Measurements from ENCODE around the gene CFAP53. TPM values are rescaled to one million over a fixed set of nuclear protein-coding genes. Genes with fewer than 3 reads are reported as not detected.
"Not testable (repeated sequence)": the region's sequence is repeated elsewhere in the genome, so short reads cannot be mapped to it uniquely, and the experiment has no call there.

Gene CFAP53
- total RNA-seq, 1 donor from 2014 or later: 0.63 TPM

DNA sequence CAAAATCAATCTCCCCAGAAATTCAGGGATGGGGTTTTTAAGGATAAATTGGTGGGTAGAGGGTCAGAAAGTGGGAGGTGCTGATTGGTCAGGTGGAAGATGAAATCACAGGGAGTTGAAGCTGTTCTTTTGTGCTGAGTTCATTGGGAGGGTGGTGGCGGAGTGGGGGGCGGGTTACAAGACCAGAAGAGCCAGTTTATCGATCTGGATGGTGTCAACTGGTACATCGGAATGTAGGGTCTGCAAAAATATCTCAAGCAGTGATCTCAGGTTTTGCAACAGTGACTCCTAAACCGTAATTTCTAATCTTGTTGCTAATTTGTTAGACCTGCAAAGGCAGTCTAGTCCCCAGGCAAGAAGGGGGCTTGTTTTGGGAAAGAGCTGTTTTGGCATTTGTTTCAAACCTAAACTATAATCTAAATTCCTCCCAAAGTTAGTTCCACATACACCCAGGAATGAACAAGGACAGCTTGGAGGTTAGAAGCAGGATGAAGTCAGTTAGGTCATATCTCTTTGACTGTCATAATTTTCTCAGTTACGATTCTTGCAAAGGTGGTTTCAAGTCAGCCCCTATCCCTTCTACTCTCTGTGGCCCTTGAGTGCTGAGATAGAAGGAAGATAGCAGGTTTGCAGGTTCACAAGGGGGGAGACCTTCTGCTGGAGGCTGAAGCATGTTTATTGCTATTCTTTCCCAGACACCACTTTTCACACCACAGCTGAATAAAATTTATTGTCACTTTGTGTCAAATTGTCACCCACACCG lies 33.5 kb upstream of the CFAP53 start:
- intact Hi-C loops (cut with micrococcal nuclease): no loop called here
- Mint-ChIP-seq H3K4me1 (peaks cover 8% of the 10 kb centered on the region), H3K36me3 (ENCODE audit: low read depth) (no peaks in the 10 kb centered on the region), H3K4me3 (no peak overlapping the region), H3K27me3 (peaks cover 57% of the 10 kb centered on the region), H3K9me3 (peaks cover under 1% of the 10 kb centered on the region), H3K27ac (no peak overlapping the region)
- peak; percentile 48 for DNase-seq

DNA sequence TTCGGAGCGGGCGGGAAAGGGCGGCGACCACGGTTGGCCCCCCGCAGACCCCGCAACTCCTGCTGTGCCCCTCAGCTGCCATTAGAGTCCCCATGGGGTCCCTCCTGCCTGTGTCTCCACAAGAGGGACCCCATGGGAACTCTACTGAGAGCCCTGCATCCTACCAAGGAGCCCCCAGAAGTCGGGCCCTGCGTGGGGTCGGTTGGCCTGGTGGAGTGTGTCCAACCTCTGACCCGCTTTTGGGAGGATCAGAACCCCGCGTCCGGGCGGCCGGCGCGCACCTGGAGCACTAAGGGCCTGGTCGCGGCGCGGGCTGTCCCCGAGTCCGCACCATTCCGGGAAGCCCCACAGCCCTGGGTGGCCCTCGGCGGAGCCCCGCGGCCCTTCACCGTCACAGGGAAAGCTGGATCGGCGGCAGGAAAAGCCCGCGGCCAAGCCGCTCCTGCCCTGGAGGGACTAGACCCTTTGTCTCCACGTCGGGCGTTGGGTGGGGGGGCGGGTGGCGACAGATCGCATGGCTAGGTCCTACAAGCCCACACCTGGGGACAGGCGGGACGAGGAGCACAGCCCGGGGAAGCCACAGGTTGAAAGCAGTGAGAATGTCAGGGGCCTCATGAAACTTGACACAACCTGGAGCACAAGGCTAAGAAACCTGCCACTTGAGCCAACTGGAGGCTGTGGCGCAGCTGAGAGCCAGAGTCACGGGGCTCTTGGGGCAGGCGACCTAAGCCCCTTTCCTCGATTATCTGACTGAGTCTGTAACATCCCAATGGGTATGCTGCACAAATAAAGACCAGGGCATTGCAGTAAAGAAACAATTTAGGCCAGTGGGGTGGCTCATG lies 32.4 kb upstream of the CFAP53 start:
- Mint-ChIP-seq H3K27me3 (peaks cover 49% of the 10 kb centered on the region), H3K9me3 (peaks cover 4% of the 10 kb centered on the region), H3K4me3 (peak overlapping the region; percentile 80), H3K4me1 (peaks cover 8% of the 10 kb centered on the region), H3K27ac (no peak overlapping the region), H3K36me3 (ENCODE audit: low read depth) (no peaks in the 10 kb centered on the region)
- peak; percentile 54 for DNase-seq
- intact Hi-C loops (cut with micrococcal nuclease): loop anchor here (1.0 kb wide), 2 partner anchors 10 to 17 kb away; partner anchors contain the start of gene MBD1

- peaks cover 42% of the 10 kb centered on the region for H3K27me3 Mint-ChIP-seq
- peak overlapping the region; percentile 80 for H3K4me3 Mint-ChIP-seq
- intact Hi-C loops (cut with micrococcal nuclease): loop anchor here (1.0 kb wide), 2 partner anchors 10 to 17 kb away; partner anchors contain the start of gene MBD1
- peaks cover 8% of the 10 kb centered on the region for H3K4me1 Mint-ChIP-seq
- no peaks in the 10 kb centered on the region for H3K36me3 Mint-ChIP-seq (ENCODE audit: low read depth)
- H3K27ac Mint-ChIP-seq: no peak overlapping the region
- peak; percentile 92 for DNase-seq
- peaks cover 4% of the 10 kb centered on the region for H3K9me3 Mint-ChIP-seq
Measured at GRCh38 chr18:50297621-50298442, 31.5 kb upstream of the CFAP53 start.

DNA sequence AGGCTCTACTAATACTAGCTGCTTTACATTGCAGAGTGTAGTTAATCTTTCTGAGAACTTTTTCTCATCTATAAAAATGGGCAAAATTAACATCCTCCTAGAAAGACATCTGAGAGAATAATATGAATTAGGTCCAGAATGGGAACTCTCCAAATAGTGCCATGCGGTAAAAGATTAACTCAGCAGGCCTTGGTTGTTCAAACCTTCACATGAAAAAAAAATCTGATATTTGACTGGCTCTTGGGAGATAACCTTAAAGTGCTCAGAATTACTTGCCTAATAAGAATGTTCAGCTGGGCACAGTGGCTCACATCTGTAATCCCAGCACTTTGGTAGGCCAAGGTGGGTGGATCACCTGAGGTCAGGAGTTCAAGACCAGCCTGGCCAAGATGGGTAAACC lies 26.7 kb upstream of the CFAP53 start:
- Mint-ChIP-seq H3K4me1 (peaks cover 8% of the 10 kb centered on the region), H3K27me3 (peaks cover 13% of the 10 kb centered on the region), H3K4me3 (no peak overlapping the region), H3K9me3 (peaks cover 4% of the 10 kb centered on the region), H3K36me3 (ENCODE audit: low read depth) (no peaks in the 10 kb centered on the region), H3K27ac (no peak overlapping the region)
- intact Hi-C loops (cut with micrococcal nuclease): no loop called here
- DNase-seq: peak; percentile 19

GRCh38 chr18:50289108-50289443 lies 22.8 kb upstream of the CFAP53 start:
- Mint-ChIP-seq H3K27ac (peak overlapping the region; percentile 54), H3K27me3 (no peaks in the 10 kb centered on the region), H3K4me3 (peak overlapping the region; percentile 67), H3K36me3 (ENCODE audit: low read depth) (peaks cover 25% of the 10 kb centered on the region), H3K9me3 (no peaks in the 10 kb centered on the region), H3K4me1 (peaks cover 19% of the 10 kb centered on the region)
- intact Hi-C loops (cut with micrococcal nuclease): loop anchor here (5.0 to 10.0 kb wide), 4 partner anchors 477 to 908 kb away; partner anchors contain the start of genes ACAA2, ME2, MEX3C and SMAD4
- no peak for DNase-seq

DNA sequence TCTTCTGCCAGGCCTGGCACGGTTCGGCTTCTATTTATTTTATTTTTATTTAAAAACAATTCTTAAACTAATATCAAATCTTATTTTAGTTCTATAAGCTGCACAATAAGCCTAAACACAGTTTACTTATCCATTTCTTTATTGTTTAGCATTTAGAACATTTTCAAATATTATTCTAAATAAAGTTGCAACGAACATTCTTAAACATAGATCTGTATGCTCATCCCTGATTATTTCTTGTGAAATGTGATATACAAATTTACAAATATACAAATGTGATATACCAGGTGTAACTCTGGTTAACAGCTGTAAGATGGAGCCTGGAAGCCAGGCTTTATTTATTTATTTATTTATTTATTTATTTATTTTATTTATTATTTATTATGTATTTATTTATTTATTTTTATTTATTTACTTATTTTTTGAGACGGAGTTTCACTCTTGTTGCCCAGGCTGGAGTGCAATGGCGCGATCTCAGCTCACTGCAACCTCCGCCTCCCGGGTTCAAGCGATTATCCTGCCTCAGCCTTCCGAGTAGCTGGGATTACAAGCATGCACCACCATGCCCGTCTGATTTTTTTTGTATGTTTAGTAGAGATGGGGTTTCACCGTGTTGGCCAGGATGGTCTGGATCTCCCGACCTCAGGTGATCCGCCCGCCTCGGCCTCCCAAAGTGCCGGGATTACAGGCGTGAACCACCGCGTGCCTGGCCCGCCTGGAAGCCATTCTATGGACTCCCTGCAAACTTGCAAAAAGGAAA lies 22.2 kb upstream of the CFAP53 start:
- H3K27me3 Mint-ChIP-seq, DNase-seq, H3K9me3 Mint-ChIP-seq: not testable (repeated sequence)
- Mint-ChIP-seq H3K27ac (peak overlapping the region; percentile 94), H3K4me3 (peak overlapping the region; percentile 96), H3K4me1 (peaks cover 23% of the 10 kb centered on the region), H3K36me3 (ENCODE audit: low read depth) (peaks cover 31% of the 10 kb centered on the region)
- intact Hi-C loops (cut with micrococcal nuclease): loop anchor here (1.0 to 10.0 kb wide), 8 partner anchors 10 to 909 kb away; partner anchors contain the start of genes ACAA2, ME2, MEX3C and RPL17

DNA sequence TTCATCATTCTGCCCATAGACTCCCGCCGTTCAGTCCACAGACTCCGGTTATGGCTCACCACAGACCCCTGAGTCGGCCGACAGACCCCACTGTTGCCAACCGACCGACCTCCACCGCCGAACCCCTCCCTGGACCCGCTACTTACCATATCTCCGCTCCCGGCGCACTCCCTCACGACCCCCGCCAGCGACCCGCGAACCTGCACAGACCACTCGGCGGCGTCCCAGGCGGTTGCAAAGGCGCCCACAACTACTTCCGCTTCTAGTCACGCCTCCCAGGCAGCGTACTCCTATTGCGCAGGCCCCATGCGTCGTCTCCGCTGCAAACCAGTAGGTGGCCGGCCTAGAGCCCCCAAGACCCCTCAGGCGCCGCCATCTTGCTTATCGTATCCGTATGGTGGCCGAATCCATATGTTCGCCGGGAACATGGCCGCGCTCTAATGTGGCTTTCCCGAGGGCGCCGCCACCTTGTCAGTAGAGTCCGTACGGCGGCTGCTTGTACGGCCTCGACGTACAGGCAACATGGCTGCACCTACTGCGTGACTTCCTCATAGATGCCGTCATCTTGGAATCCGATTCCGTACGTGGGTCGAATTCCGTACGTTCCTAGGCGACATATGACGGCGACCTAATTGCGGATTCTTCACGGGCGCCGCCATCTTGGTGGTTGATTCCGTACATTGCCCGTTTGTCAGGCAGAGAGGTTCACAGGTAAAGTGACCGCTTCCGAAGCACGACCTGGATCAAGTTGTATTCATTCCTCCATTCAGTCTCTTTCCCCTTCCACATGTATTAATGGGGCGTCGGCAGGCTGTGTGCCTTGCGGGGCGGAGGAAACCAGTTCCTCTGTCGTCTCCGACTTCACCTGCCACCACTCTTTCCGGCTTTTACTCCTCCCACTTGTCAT lies 21.4 kb upstream of the CFAP53 start, which contains the start of gene CXXC1:
Gene CXXC1, minus strand, starts transcription at position 252 of the 907 bp plus-strand sequence. Its CDS starts 103 bp downstream, at position 149.
- Mint-ChIP-seq H3K27me3 (no peaks in the 10 kb centered on the region), H3K4me3 (peak within 1 kb of the TSS; percentile 96), H3K4me1 (peaks cover 29% of the 10 kb centered on the region), H3K27ac (peak within 1 kb of the TSS; percentile 94), H3K36me3 (ENCODE audit: low read depth) (peaks cover 39% of the 10 kb centered on the region), H3K9me3 (no peaks in the 10 kb centered on the region)
- intact Hi-C loops (cut with micrococcal nuclease): loop anchor here (1.0 to 10.0 kb wide), 11 partner anchors 11 to 910 kb away; partner anchors contain the start of genes ACAA2, C18orf32, CFAP53 and ME2
- DNase-seq: peak; percentile 98

DNA sequence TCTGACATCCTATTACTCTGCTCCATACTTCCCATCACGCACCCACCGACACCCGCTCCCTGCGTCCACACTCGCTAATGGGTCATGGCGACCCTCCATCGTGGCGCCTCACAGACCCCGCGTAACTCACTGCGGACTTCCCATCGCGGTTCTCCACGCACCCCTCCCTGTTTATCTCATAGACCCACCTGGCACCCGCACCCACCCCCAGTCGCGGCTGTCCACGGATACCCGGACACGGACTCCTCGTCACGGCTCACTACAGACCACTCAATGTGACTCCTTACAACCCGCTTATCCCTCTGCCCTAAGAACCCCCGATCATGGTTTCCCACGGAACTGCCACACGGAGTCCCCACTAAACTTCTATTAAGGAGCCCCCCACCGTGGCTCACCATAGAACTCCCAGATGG lies 20.7 kb upstream of the CFAP53 start:
- Mint-ChIP-seq H3K27ac (peak overlapping the region; percentile 94), H3K36me3 (ENCODE audit: low read depth) (peaks cover 46% of the 10 kb centered on the region), H3K4me1 (peaks cover 32% of the 10 kb centered on the region), H3K9me3 (no peaks in the 10 kb centered on the region), H3K4me3 (peak overlapping the region; percentile 96), H3K27me3 (no peaks in the 10 kb centered on the region)
- DNase-seq: no peak
- intact Hi-C loops (cut with micrococcal nuclease): loop anchor here (1.0 to 10.0 kb wide), 7 partner anchors 21 to 910 kb away; partner anchors contain the start of genes ACAA2, C18orf32, CFAP53 and ME2

- Mint-ChIP-seq H3K4me3 (peak overlapping the region; percentile 96), H3K4me1 (peaks cover 35% of the 10 kb centered on the region), H3K27me3 (no peaks in the 10 kb centered on the region), H3K9me3 (no peaks in the 10 kb centered on the region), H3K27ac (peak overlapping the region; percentile 94), H3K36me3 (ENCODE audit: low read depth) (peaks cover 49% of the 10 kb centered on the region)
- peak; percentile 72 for DNase-seq
- intact Hi-C loops (cut with micrococcal nuclease): loop anchor here (1.0 to 10.0 kb wide), 7 partner anchors 20 to 911 kb away; partner anchors contain the start of genes ACAA2, C18orf32, CFAP53 and ME2
Measured at GRCh38 chr18:50286391-50287027, 20.2 kb upstream of the CFAP53 start.

GRCh38 chr18:50285631-50286321 lies 19.5 kb upstream of the CFAP53 start:
- H3K27me3 Mint-ChIP-seq: no peaks in the 10 kb centered on the region
- peak overlapping the region; percentile 94 for H3K27ac Mint-ChIP-seq
- H3K36me3 Mint-ChIP-seq (ENCODE audit: low read depth): peaks cover 55% of the 10 kb centered on the region
- peak; percentile 58 for DNase-seq
- no peaks in the 10 kb centered on the region for H3K9me3 Mint-ChIP-seq
- peak overlapping the region; percentile 96 for H3K4me3 Mint-ChIP-seq
- intact Hi-C loops (cut with micrococcal nuclease): loop anchor here (2.0 to 10.0 kb wide), 5 partner anchors 473 to 912 kb away; partner anchors contain the start of genes ACAA2, C18orf32, ME2 and MEX3C
- H3K4me1 Mint-ChIP-seq: peaks cover 39% of the 10 kb centered on the region

- Mint-ChIP-seq H3K36me3 (ENCODE audit: low read depth) (peaks cover 62% of the 10 kb centered on the region), H3K4me1 (peaks cover 46% of the 10 kb centered on the region), H3K9me3 (no peaks in the 10 kb centered on the region), H3K27ac (peak overlapping the region; percentile 60), H3K4me3 (no peak overlapping the region), H3K27me3 (no peaks in the 10 kb centered on the region)
- DNase-seq: peak; percentile 59
- intact Hi-C loops (cut with micrococcal nuclease): loop anchor here (5.0 to 10.0 kb wide), 4 partner anchors 473 to 912 kb away; partner anchors contain the start of genes ACAA2, ME2, MEX3C and SMAD4
Measured at GRCh38 chr18:50285071-50285470, 18.8 kb upstream of the CFAP53 start.

All from activated CD4-positive, alpha-beta T cell treated with anti-CD3 and anti-CD28 coated beads, Interleukin-2, amount 10 ng/mL, durations not matched to agents 24 days and 14 days (primary cell).